Adrenal gland (tissue), 12 donors: ENCODE measurements around the gene OXSR1. TPM values are rescaled to one million over a fixed set of nuclear protein-coding genes. Genes with fewer than 3 reads are reported as not detected.
A peak's percentile ranks its signal among the peaks of the same experiment; 100 is the strongest.

Experiments
- DNase-seq, 7 donors: peaks; one replicate each; pipeline ENCODE4 v3.0.0-alpha.2; 2019 to 2020
- H3K27ac ChIP-seq, 5 donors: fragments of 200-600 bp; sonication (generic) in 4 of 5; 1 replicate in 3 of 5; 2 replicates in 2 of 5; pipeline versions ENCODE4 v1.5.1 to v1.8.0; 2016 to 2020; ENCODE audit warnings: mild to moderate bottlenecking in 1 of 5
- H3K27me3 ChIP-seq: fragments of 200-600 bp; 2 replicates; pipeline ENCODE4 v1.8.0; 2021
- H3K36me3 ChIP-seq, 2 donors: fragments of 200-600 bp; replicated peaks in 1 of 2; 1 replicate in 1 of 2; 2 replicates in 1 of 2; pipeline versions ENCODE4 v1.5.1 to v1.8.0; 2018 to 2022
- H3K4me1 ChIP-seq, 2 donors: fragments of 200-600 bp; replicated peaks in 1 of 2; 1 replicate in 1 of 2; 2 replicates in 1 of 2; pipeline versions ENCODE4 v1.5.1 to v1.8.0; 2018 to 2021
- H3K4me3 ChIP-seq, 4 donors: fragments of 200-600 bp; sonication (generic) in 3 of 4; one replicate each; pipeline ENCODE4 v1.5.1; 2016 to 2018
- H3K9me3 ChIP-seq, 3 donors: fragments of 200-600 bp; sonication (generic) in 1 of 3; replicated peaks in 1 of 3; 1 replicate in 2 of 3; 2 replicates in 1 of 3; pipeline versions ENCODE4 v1.5.1 to v1.8.0; 2016 to 2021
- POLR2A ChIP-seq, 2 donors: fragments of 450-650 bp; IDR thresholded peaks; one replicate each; pipeline ENCODE4 v1.6.1; 2017; ENCODE audit warnings: antibody characterized with exemption in 2 of 2, mild to moderate bottlenecking in 2 of 2, moderate library complexity in 1 of 2
- WGBS, 4 donors: extraction: QIAGEN DNeasy Blood & Tissue Kit in 2 of 4; methylation state at CpG; one replicate each; pipeline versions ENCODE4 v1.1.5 to v1.1.7; 2013 to 2017; 5-methylcytosine and 5-hydroxymethylcytosine counted together
- intact Hi-C, 2 donors: fragments of 100-400 bp; cut with DNase I; formaldehyde crosslinking; loops; one replicate each; pipeline versions ENCODE4 v1.14.1 to v1.15.0; 2022 to 2023
- polyA plus RNA-seq, 3 donors: library from polyadenylated mRNA; stranded (reverse); fragments of 200-250 nt in 2 of 3; fragments of 350-450 nt in 1 of 3; fragmentation: Illumina TruSeq in 1 of 3; extraction: RNeasy Lipid Tissue Mini Kit (QIAGEN cat#74804) in 1 of 3; gene quantifications; one replicate each; pipeline ENCODE4 v1.2.3, GENCODE V29; 2013 to 2014
- total RNA-seq, 9 donors: library from RNA; depleted of rRNA in 4 of 9; stranded (reverse); fragments of >200 nt in 4 of 9; fragments of 120-200 nt in 1 of 9; fragmentation: NEBNext Ultra II Directional in 1 of 9; extraction: Animal tissue kit (Norgen Biotek cat#: 25700) in 1 of 9; gene quantifications; one replicate each; pipeline versions ENCODE4 v1.1.0 to v1.2.4, GENCODE V29; 2013 to 2023
- TF ChIP-seq, protein P1 (sequence below), 6 experiments: fragments of 450-650 bp in 4 of 6; fragments of 200-600 bp in 2 of 6; sonication (generic) in 1 of 6; IDR thresholded peaks; 1 replicate in 5 of 6; 2 replicates in 1 of 6; pipeline versions ENCODE4 v1.5.1 to v1.8.0; 2016 to 2021; ENCODE audit warnings: antibody characterized with exemption in 6 of 6, mild to moderate bottlenecking in 2 of 6, moderate library complexity in 1 of 6
- donor health status: healthy with polysubstance abuse.
- donor health status: Bipolar disorder and iron deficiency.
- donor health status: DM: yes; HTN: yes; CAD: no.
- donor health status: DM: no; HTN: no; CAD: no.
- donor health status: DM: no; HTN: no; CAD: no.
- donor health status: DM: yes; HTN: yes; CAD: no.

The OXSR1 gene
- total and polyA plus RNA-seq, 12 donors: 14.8 to 47.5 (median 29.3) TPM

DNA sequence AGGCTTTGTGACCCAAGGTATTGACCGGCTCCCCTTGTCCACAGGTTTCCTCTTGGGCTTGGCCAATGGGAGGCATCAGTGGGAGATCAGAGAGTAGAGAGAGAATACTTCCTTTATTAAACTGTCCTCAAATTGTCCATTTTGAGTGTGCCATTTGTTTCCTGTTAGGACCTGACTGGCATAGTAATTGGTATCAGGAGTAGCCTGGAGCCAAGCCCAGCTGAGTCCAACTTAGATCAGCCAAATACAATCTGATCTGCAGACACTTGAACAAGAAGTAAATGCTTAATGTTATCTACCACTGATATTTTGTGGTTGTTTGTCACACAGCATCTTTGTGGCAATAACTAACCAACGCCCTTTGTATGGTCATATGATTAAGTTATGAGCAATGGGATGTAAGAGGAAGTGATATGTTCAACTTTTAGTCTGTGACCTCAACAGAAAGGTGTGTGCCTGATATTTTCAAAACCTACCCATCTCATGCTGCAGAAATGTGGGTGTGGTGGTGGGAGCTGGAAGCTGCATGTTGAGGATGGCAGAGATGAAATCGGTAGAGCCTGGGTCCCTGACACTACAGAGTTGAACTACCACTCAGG is 13.6 kb upstream of the OXSR1 start:
- Histone ChIP-seq H3K9me3 (no peaks in the 10 kb centered on the region), H3K27ac (no peak overlapping the region), H3K36me3 (no peaks in the 10 kb centered on the region), H3K4me1 (peaks cover 0 to 4% of the 10 kb centered on the region in 2 donors), H3K4me3 (no peak overlapping the region), H3K27me3 (no peaks in the 10 kb centered on the region)
- no peak for DNase-seq
- TF ChIP-seq, protein P1, sequence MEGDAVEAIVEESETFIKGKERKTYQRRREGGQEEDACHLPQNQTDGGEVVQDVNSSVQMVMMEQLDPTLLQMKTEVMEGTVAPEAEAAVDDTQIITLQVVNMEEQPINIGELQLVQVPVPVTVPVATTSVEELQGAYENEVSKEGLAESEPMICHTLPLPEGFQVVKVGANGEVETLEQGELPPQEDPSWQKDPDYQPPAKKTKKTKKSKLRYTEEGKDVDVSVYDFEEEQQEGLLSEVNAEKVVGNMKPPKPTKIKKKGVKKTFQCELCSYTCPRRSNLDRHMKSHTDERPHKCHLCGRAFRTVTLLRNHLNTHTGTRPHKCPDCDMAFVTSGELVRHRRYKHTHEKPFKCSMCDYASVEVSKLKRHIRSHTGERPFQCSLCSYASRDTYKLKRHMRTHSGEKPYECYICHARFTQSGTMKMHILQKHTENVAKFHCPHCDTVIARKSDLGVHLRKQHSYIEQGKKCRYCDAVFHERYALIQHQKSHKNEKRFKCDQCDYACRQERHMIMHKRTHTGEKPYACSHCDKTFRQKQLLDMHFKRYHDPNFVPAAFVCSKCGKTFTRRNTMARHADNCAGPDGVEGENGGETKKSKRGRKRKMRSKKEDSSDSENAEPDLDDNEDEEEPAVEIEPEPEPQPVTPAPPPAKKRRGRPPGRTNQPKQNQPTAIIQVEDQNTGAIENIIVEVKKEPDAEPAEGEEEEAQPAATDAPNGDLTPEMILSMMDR (IDR thresholded peaks at IDR 0.05): no peak
- no peak for TF ChIP-seq POLR2A (IDR thresholded peaks at IDR 0.05)
- 88 to 91% (median 89%) methylated on average over 3 of the region's 3 CpGs for WGBS, 4 donors
- intact Hi-C loops: no loop called here

DNA sequence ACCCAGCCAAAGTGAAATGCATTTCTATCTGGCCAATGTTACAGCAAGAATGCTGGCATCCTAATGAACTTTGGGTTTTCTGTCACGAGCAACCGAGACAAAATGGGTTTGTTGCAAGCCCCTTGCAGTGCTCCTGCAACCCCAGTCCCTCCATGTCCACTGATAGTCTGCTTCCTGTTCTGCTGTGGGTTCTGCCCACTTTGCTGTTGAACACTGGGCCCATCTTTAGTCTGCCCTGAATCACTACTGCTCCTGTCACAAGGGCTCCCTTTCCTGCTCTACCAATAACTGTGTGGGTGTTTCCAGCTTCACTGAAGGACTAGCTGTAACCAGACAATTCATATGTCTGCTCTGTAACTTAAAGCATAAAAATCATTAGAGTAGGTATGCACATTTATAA is 12.7 kb upstream of the OXSR1 start:
- peaks cover 0 to 4% of the 10 kb centered on the region in 2 donors for H3K4me1 ChIP-seq
- no peaks in the 10 kb centered on the region for H3K27me3 ChIP-seq
- no peaks in the 10 kb centered on the region for H3K9me3 ChIP-seq
- intact Hi-C loops: no loop called here
- no peak overlapping the region for H3K27ac ChIP-seq
- TF ChIP-seq, protein P1 (IDR thresholded peaks at IDR 0.05): no peak
- no peak for TF ChIP-seq POLR2A (IDR thresholded peaks at IDR 0.05)
- no peaks in the 10 kb centered on the region for H3K36me3 ChIP-seq
- DNase-seq: no peak
- 92 to 100% (median 93%) methylated on average over 2 of the region's 2 CpGs for WGBS, 4 donors
- no peak overlapping the region for H3K4me3 ChIP-seq

DNA sequence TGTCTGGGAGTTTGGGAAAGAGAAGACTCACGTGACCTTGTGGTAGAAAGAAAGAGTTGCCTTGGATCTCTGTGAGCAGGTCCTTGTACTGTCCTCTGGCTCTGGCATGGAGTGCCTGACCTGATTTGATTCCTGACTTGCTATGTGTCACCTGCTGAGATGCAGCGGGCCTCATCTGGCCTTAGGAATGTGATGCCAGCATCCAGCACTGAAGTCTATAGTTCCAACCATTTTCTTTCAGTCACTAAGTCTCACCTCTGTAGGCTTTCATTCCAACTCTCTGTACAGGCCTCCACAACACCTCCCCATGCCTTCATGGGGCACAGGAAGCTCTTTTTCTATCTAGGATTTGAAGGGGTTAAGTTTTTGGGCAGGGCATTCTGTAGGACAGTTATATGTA is 12.1 kb upstream of the OXSR1 start:
- TF ChIP-seq, protein P1 (IDR thresholded peaks at IDR 0.05): no peak
- TF ChIP-seq POLR2A (IDR thresholded peaks at IDR 0.05): no peak
- Histone ChIP-seq H3K27me3 (no peaks in the 10 kb centered on the region), H3K4me1 (peaks cover 0 to 4% of the 10 kb centered on the region in 2 donors), H3K9me3 (no peaks in the 10 kb centered on the region), H3K4me3 (no peak overlapping the region), H3K36me3 (no peaks in the 10 kb centered on the region), H3K27ac (no peak overlapping the region)
- no peak for DNase-seq
- intact Hi-C loops: no loop called here
- WGBS, 4 donors: 71 to 92% (median 86%) methylated on average over 2 of the region's 2 CpGs

DNA sequence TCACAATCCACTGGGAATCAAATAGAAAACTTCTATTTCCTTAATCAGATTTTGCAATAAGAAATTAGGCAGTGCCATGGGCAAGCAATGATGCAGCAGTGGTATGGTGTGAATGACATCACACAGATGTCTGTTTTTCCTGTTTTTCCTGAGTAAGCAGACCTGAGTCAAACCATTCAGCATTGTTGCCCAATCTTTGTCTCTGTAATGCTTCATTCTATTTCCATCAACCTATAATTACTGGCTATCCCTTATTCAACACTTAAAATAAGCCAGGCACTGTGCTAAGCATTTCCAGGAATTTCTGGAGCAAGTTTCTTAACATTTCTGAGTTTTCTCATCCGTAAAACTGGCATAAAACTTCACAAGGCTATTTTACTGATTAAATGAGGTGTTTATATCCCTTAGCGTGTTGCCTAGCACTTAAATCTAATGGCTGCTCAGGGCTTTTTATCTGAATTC is 11.3 kb upstream of the OXSR1 start:
- no peak overlapping the region for H3K4me3 ChIP-seq
- no peaks in the 10 kb centered on the region for H3K9me3 ChIP-seq
- H3K4me1 ChIP-seq: peaks cover 0 to 4% of the 10 kb centered on the region in 2 donors
- peak overlapping the region in 1 of 5 donors; percentile 24 for H3K27ac ChIP-seq
- no peaks in the 10 kb centered on the region for H3K27me3 ChIP-seq
- no peak for TF ChIP-seq POLR2A (IDR thresholded peaks at IDR 0.05)
- TF ChIP-seq, protein P1 (IDR thresholded peaks at IDR 0.05): no peak
- H3K36me3 ChIP-seq: no peaks in the 10 kb centered on the region
- intact Hi-C loops: no loop called here
- DNase-seq: peak in 1 of 7 donors; percentile 33
- WGBS, 4 donors: 76 to 90% (median 84%) methylated on average over 2 of the region's 2 CpGs
